CD4-positive, alpha-beta T cell treated with Interleukin-4 for 4 hours (primary cell): ENCODE data around the gene PSORS1C1.

ENCODE experiments used
- DNase-seq: peaks from one replicate; pipeline ENCODE4 v3.0.0-alpha.2; 2020

Gene PSORS1C1

DNA sequence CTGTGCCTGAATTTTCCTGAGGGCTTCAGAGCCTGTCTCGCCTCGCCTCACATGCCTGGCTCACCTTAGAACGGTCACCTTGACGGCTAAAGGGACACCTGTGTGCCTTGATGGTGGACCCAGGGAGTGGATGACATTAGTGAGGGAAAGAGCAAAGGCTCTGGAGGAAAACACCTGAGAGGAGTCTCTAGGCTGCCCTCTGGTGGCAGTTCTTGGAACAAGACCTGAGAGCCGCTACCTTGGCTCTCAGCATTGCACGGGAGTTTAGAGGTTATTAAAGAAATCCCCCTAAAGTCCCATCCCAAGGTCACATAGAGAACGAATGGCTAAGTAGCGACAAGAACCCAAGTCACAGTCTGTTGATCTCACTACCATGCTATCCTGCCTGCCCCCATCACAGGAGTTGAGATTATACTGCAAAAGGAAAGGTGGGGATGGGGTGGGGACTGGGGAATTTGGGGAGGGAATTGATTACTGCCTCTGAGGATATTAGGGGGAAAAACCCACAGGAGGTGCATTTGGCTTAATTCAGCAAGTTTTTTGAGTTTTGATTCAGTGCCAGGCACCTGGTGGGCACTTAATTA is 13.6 kb downstream of the PSORS1C1 start:
- peak; percentile 74 for DNase-seq

GRCh38 chr6:31129130-31129529 is 14.5 kb downstream of the PSORS1C1 start:
- DNase-seq = no peak

DNA sequence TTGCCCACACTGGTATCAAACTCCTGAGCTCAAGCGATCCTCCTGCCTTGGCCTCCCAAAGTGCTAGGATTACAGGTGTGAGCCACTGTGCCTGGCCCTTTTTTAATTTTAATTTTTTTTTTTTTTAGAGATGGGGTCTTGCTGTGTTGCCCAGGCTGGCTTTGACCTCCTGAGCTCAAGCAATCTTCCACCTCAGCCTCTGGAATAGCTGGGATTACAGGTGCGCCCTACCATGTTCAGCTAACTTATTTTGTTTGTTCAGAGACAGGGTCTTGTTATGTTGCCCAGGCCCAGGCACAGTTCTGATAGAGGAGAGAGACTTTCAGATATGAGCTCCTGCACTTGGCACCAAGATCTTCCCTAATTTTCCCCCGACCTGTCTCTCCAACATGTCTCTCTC is 16.2 kb downstream of the PSORS1C1 start:
- no peak for DNase-seq

GRCh38 chr6:31131595-31131994 is 17.0 kb downstream of the PSORS1C1 start:
- DNase-seq = no peak

GRCh38 chr6:31132806-31133205 is 18.2 kb downstream of the PSORS1C1 start:
- DNase-seq = no peak

- no peak for DNase-seq
Measured at GRCh38 chr6:31135710-31136109, 21.1 kb downstream of the PSORS1C1 start.

DNA sequence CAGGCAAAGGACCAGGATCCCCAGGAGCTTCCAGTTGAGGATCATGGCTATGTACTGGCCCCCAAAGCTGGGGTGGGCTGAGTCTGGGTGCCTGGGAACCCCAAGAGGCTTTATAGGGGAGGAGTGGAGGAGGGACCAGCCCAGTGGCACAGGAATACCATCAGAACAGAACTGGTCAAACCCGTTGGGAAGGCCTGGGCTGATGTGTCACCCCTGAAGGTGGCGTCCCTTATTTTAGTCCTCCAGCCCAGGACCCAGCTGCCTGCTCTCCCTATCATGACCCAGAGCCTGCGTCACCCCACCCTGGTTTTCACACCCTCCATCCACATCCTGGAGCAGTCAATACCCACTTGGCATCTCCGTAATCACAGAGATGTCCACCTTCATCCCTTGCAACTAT is 24.4 kb downstream of the PSORS1C1 start, which contains the start of gene PSORS1C2:
Gene PSORS1C2, minus strand, starts transcription at position 85 of the 400 bp plus-strand sequence. Its CDS starts 40 bp downstream, at position 45.
- DNase-seq = no peak

GRCh38 chr6:31139599-31139998 is 25.0 kb downstream of the PSORS1C1 start:
- DNase-seq = no peak

GRCh38 chr6:31140643-31141042 is 26.0 kb downstream of the PSORS1C1 start:
- DNase-seq = no peak

- DNase-seq = no peak
Measured at GRCh38 chr6:31142361-31142761, 27.8 kb downstream of the PSORS1C1 start.

DNA sequence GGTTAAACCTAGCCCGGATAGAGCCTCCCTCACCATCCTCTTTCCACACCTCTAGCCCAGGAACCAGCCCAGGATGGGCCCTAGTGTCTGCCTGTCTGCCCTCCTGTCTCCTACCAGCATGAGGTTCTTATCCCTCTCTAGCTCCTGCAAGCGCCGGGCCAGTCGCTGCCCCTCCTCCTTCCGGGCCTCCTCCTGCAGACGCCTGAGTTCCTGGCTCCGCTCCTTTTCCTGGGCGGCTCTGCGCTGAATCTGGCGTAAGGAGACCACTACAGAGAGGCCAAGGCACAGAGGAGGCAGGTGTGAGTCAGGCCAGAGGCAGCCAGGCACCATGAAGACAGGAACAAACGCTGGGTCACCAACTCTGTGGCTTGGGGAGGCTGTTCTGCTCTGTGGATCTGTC is 28.5 kb downstream of the PSORS1C1 start:
- no peak for DNase-seq

GRCh38 chr6:31144296-31144969 is 29.8 kb downstream of the PSORS1C1 start:
- DNase-seq = no peak

DNA sequence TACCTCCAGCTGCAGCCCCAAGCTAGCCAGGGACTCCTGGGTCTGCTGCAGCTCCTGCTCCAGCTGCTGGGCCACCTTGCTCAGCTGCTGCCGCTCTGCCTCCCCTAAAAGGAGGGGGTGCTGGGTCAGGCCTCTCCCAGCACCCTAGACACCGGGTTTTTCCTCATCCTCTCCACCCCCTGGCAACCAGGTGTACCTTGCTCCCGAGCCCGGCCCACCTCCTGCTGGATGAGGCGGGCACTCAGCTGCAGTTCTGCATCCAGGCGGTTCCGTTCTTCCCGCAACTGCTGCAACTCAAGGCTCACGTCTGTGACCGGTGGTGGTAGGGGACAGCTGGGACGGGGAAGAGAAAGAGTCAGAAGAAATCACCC is 30.4 kb downstream of the PSORS1C1 start:
- no peak for DNase-seq

DNA sequence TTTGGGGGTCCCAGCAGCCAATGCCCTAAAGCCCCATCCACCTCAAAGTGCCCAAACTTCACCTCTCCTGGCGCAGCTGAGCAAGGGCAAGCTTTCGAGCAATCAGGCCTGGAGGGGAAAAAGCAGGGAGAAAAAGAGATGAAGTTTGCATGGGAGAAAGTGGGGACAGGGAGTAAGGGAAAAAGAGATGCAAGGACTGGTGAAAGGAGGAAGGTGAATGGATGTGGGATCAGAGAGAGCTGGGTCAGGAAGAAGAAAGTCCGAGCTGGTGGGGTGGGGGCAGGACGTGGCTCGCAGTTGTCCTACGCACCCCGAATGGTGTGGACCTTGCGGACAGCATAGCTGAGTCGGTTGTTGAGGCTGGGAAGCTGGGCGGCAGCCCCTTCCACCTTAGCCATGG is 30.8 kb downstream of the PSORS1C1 start:
- no peak for DNase-seq

- DNase-seq = no peak
Measured at GRCh38 chr6:31149827-31150447, 35.3 kb downstream of the PSORS1C1 start.

GRCh38 chr6:31152781-31153180 is 38.2 kb downstream of the PSORS1C1 start:
- DNase-seq = no peak

DNA sequence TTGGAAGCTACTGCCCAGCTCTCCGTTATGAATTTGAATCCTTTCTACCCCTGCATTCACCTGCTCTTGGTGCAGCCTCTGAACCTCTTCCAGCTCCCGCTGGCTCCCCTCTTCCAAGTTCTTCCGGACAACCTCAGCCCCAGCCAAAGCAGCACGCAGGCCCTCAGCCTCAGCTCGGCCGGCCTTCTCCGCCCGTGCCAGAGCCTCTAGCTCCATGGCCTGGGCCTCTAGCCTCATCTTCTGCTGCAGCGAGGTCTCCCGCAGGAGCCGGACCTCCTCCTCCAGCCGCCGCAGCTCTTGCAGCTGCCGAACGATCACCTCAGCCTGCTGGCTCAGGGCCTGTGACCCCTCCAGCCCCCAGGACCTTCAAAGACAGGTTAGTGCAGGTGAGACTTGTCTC is 39.8 kb downstream of the PSORS1C1 start:
- no peak for DNase-seq

DNA sequence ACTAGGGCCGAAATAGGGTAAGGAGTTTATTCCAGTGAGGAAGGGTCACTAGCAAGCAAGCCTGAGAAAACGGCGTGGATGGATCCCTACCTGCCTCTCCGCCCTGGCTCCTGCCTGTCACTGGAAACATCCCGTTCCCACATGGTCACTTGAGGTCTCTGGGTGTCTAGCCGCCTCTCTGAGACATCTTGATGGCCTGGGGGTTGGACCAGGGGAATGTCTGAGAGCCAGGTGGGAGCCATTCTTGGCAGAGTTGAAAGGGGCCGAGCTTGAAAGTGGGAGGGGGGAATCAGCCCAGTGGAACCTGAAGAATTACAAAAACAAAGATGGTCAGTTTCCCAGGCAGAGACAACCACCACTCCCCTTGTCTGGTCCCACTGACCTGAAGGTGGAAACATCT is 42.0 kb downstream of the PSORS1C1 start:
- no peak for DNase-seq

DNA sequence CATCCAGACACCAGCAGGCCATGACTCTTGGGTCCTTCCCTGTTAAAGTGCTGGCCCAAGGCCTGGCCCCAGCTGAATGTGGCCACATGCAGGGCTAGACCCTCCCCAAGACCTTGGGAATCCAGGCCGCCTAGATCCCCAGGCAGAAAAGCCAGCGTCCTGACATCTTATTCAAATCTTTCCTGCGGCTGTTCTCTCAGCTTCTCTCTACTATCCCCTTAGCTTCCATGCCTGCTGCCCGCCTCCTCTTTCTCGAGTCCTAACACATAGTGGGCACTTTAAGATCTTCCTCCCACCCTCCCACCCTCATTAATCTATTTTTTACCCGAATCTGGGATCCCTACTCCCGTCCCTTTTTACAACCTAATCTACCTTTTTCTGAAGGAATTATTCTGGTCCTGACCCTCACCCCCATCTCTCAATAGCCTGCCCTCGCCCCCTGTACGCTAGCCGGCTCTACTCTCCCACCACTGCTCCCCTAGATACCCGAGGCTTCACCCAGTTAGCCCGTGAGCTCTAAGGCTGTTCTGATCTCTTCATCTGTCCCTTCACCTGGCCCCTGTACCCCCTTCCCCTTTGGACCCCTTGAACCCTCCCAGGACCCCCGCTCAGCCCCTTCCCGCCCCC is 43.0 kb downstream of the PSORS1C1 start, which contains the start of gene CCHCR1:
Gene CCHCR1, minus strand, starts transcription at position 290 of the 627 bp plus-strand sequence. Its CDS starts 202 bp downstream, at position 88.
- no peak for DNase-seq

DNA sequence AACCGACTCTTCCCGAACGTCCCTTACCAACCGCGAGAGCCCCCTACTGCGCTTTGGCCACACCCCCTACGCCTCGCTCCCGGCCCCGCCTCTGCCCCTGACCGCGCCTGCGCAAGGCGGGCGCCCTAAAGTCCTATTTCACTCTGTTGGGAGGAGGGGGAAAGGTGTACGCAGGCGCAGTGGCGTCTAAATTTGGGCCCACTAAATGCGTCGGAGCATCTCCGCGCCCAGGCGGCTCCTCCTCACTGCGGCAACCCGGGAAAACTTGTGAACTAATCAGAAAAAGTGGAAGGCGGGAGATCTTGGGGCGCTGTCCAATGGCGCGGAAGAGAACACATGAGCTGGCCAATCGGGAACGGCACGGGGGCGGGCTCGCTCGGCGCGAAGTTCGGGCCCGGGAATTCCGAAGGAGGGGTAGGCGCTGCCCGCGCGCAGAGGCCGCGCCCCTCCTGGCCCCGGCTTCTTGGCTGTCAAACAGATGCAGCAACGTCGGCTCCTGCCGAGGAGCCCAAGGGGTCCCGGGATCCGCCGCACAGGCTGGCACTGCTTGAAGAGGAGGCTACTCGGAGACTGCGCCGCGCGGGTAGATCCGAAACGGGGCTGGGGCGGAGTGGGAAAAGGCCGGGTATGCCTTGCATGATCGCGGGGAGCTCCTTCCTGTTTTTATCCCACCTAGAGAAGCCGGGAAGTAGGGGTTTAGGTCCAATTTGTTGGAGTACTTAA is 43.7 kb downstream of the PSORS1C1 start, which contains the start of gene TCF19:
Gene TCF19, plus strand, starts transcription at position 450 of the 723 bp plus-strand sequence. CDS start 881 bp downstream, outside the sequence.
- DNase-seq = peak; percentile 99

DNA sequence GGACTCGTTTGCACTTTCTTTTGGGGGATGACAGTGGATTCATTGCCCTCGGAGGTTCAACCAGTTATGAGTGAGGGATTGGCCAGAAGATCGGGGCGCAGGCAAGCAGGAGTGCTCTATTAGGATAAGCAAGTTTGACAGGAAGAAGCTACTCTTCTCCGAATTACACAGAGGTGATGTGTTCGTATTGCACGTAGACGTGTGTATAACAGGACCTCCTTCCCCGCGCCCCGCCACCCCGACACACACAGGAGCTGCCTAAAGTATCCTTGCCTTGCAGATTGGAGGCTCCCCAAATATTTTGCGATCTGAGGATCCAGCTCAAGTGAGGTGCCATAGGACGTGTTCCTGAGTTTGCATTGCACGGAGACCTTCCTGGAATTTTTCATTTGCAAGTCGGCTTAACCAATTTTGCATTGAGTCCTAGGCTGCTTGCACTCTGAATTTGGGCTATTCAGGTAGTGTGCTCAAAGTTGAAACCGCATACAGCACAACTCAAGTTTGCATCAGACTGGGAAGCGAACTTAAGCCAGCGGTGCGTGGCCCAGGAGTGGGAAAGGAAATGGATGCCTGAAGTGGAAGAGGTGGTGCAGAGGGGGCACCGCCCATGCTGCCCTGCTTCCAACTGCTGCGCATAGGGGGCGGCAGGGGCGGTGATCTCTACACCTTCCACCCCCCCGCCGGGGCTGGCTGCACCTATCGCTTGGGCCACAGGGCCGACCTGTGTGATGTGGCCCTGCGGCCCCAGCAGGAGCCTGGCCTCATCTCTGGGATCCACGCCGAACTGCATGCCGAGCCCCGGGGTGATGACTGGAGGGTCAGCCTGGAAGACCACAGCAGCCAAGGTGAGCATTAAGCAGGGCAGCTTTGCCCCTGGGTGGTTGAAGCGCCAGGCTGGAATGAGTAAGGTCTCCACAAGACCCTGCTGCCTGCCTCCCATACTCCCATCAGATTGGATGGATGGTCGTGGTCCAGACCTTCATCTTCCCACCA is 44.6 kb downstream of the PSORS1C1 start:
- no peak for DNase-seq
